Hepatocyte (in vitro differentiated cells): ENCODE results near the gene LAMB3. TPM values are rescaled to one million over a fixed set of nuclear protein-coding genes. Genes with fewer than 3 reads are reported as not detected.

ENCODE experiments used
- DNase-seq: peaks from one replicate; pipeline ENCODE4 v3.0.0-alpha.2; 2016; ENCODE audit warnings: low spot score
- H2AFZ ChIP-seq: fragments of 200-600 bp; sonication (generic); 2 replicates; pipeline ENCODE4 v1.6.0; 2016; ENCODE audit warnings: antibody characterized with exemption, mild to moderate bottlenecking
- H3K27ac ChIP-seq: fragments of 200-600 bp; sonication (generic); 2 replicates; pipeline ENCODE4 v1.5.1; 2016; ENCODE audit warnings: mild to moderate bottlenecking
- H3K27me3 ChIP-seq: fragments of 200-600 bp; sonication (generic); 2 replicates; pipeline ENCODE4 v1.6.1; 2016
- H3K36me3 ChIP-seq: fragments of 200-600 bp; sonication (generic); replicated peaks from 2 replicates; pipeline ENCODE4 v1.5.1; 2016; ENCODE audit warnings: low read depth; ENCODE audit not compliant: insufficient read depth
- H3K4me1 ChIP-seq: fragments of 200-600 bp; sonication (generic); 2 replicates; pipeline ENCODE4 v1.5.1; 2016; ENCODE audit warnings: mild to moderate bottlenecking, moderate library complexity; ENCODE audit not compliant: insufficient read depth
- H3K4me2 ChIP-seq: fragments of 200-600 bp; sonication (generic); 2 replicates; pipeline ENCODE4 v1.6.0; 2016
- H3K4me3 ChIP-seq: fragments of 200-600 bp; sonication (generic); 2 replicates; pipeline ENCODE4 v1.5.1; 2016; ENCODE audit warnings: mild to moderate bottlenecking
- H3K79me2 ChIP-seq: fragments of 200-600 bp; sonication (generic); 2 replicates; pipeline ENCODE4 v1.6.0; 2017; ENCODE audit warnings: mild to moderate bottlenecking
- H3K9me2 ChIP-seq: fragments of 200-600 bp; sonication (generic); replicated peaks from 2 replicates; pipeline ENCODE4 v1.6.0; 2017; ENCODE audit warnings: mild to moderate bottlenecking; ENCODE audit not compliant: insufficient read depth
- H3K9me3 ChIP-seq: fragments of 200-600 bp; sonication (generic); 2 replicates; pipeline ENCODE4 v1.5.1; 2016; ENCODE audit warnings: low read depth, mild to moderate bottlenecking
- H4K20me1 ChIP-seq: fragments of 200-600 bp; sonication (generic); 2 replicates; pipeline ENCODE4 v1.6.0; 2016; ENCODE audit warnings: mild to moderate bottlenecking; ENCODE audit not compliant: insufficient read depth, poor library complexity, severe bottlenecking
- CTCF ChIP-seq: fragments of 200-600 bp; sonication (generic); IDR thresholded peaks from 2 replicates; pipeline ENCODE4 v1.5.1; 2016; ENCODE audit warnings: antibody characterized with exemption, mild to moderate bottlenecking; ENCODE audit not compliant: poor library complexity
- EZH2 ChIP-seq: fragments of 200-600 bp; sonication (generic); IDR thresholded peaks from 2 replicates; pipeline ENCODE4 v1.6.1; 2016; ENCODE audit warnings: antibody characterized with exemption, mild to moderate bottlenecking, borderline replicate concordance
- EZH2phosphoT487 ChIP-seq: fragments of 200-600 bp; sonication (generic); IDR thresholded peaks from one replicate; pipeline ENCODE4 v1.6.1; 2018; ENCODE audit warnings: antibody characterized with exemption, mild to moderate bottlenecking, low read depth, moderate library complexity; ENCODE audit not compliant: unreplicated experiment, severe bottlenecking
- WGBS: methylation state at CpG from one replicate; pipeline ENCODE4 v1.1.6; 2016; ENCODE audit warnings: low lambda C conversion rate; ENCODE audit errors: missing lambda C conversion rate; 5-methylcytosine and 5-hydroxymethylcytosine counted together
- polyA plus RNA-seq: library from polyadenylated mRNA; unstranded; fragments of >200 nt; fragmentation: Nextera tagmentation; extraction: Ambion mirVana; gene quantifications from 2 replicates; pipeline ENCODE4 v1.2.1, GENCODE V29; 2016
- total RNA-seq: library from RNA; depleted of rRNA; stranded (reverse); fragments of >200 nt; gene quantifications from 2 replicates; pipeline ENCODE4 v1.2.3, GENCODE V29; 2014

The LAMB3 gene
- total and polyA plus RNA-seq, 2 experiments from 2014 or later = 55.9 to 76.9 TPM

GRCh38 chr1:209622841-209623829, 29.1 kb downstream of the LAMB3 start:
- H3K27ac ChIP-seq = no peak overlapping the region
- no peaks in the 10 kb centered on the region for H3K9me2 ChIP-seq
- no peak for DNase-seq
- no peak overlapping the region for H3K4me3 ChIP-seq
- H3K79me2 ChIP-seq = no peaks in the 10 kb centered on the region
- H3K4me1 ChIP-seq = peaks cover 3% of the 10 kb centered on the region
- no peaks in the 10 kb centered on the region for H4K20me1 ChIP-seq
- H3K27me3 ChIP-seq = no peaks in the 10 kb centered on the region
- TF ChIP-seq EZH2 = no peak
- no peak for TF ChIP-seq CTCF
- TF ChIP-seq EZH2phosphoT487 = no peak
- H3K36me3 ChIP-seq = no peaks in the 10 kb centered on the region
- H2AFZ ChIP-seq = no peak overlapping the region
- 93% methylated on average over 24 of the region's 24 CpGs for WGBS
- H3K9me3 ChIP-seq = no peaks in the 10 kb centered on the region
- no peak overlapping the region for H3K4me2 ChIP-seq

GRCh38 chr1:209621741-209622655, 30.2 kb downstream of the LAMB3 start:
- no peak for TF ChIP-seq CTCF
- TF ChIP-seq EZH2 = no peak
- no peak for TF ChIP-seq EZH2phosphoT487
- no peaks in the 10 kb centered on the region for H3K36me3 ChIP-seq
- H3K79me2 ChIP-seq = no peaks in the 10 kb centered on the region
- H3K4me1 ChIP-seq = peaks cover 3% of the 10 kb centered on the region
- no peaks in the 10 kb centered on the region for H3K9me2 ChIP-seq
- H2AFZ ChIP-seq = no peak overlapping the region
- H4K20me1 ChIP-seq = no peaks in the 10 kb centered on the region
- no peak for DNase-seq
- WGBS = 93% methylated on average over 11 of the region's 11 CpGs
- H3K9me3 ChIP-seq = no peaks in the 10 kb centered on the region
- no peak overlapping the region for H3K4me3 ChIP-seq
- H3K27me3 ChIP-seq = no peaks in the 10 kb centered on the region
- no peak overlapping the region for H3K27ac ChIP-seq
- no peak overlapping the region for H3K4me2 ChIP-seq

- H3K36me3 ChIP-seq = no peaks in the 10 kb centered on the region
- no peaks in the 10 kb centered on the region for H4K20me1 ChIP-seq
- H3K27ac ChIP-seq = no peak overlapping the region
- H3K4me3 ChIP-seq = no peak overlapping the region
- H3K79me2 ChIP-seq = no peaks in the 10 kb centered on the region
- no peaks in the 10 kb centered on the region for H3K9me3 ChIP-seq
- TF ChIP-seq CTCF (no peak), EZH2 (no peak), EZH2phosphoT487 (no peak)
- no peaks in the 10 kb centered on the region for H3K27me3 ChIP-seq
- H2AFZ ChIP-seq = no peak overlapping the region
- H3K9me2 ChIP-seq = no peaks in the 10 kb centered on the region
- peaks cover 3% of the 10 kb centered on the region for H3K4me1 ChIP-seq
- H3K4me2 ChIP-seq = no peak overlapping the region
- no peak for DNase-seq
- WGBS = 61% methylated on average over 4 of the region's 4 CpGs
Observed at GRCh38 chr1:209621286-209621685, 30.9 kb downstream of the LAMB3 start.
